AG09309 (cell line): ENCODE data around the gene ALOX15B.

Experiments
- DNase-seq: peaks from one replicate; pipeline ENCODE4 v3.0.0-alpha.2; 2010; ENCODE audit warnings: low read depth
- H3K4me3 ChIP-seq: 2 replicates; pipeline ENCODE4 v1.5.1; 2011; ENCODE audit warnings: mild to moderate bottlenecking, low read depth, low read length, moderate library complexity; ENCODE audit not compliant: control insufficient read depth
- TF ChIP-seq, protein P1 (sequence below): IDR thresholded peaks from 2 replicates; pipeline ENCODE4 v1.5.1; 2011; ENCODE audit warnings: mild to moderate bottlenecking, low read depth, low read length, inconsistent platforms; ENCODE audit not compliant: insufficient read depth, control insufficient read depth; ENCODE audit errors: missing control alignments

Gene ALOX15B

DNA sequence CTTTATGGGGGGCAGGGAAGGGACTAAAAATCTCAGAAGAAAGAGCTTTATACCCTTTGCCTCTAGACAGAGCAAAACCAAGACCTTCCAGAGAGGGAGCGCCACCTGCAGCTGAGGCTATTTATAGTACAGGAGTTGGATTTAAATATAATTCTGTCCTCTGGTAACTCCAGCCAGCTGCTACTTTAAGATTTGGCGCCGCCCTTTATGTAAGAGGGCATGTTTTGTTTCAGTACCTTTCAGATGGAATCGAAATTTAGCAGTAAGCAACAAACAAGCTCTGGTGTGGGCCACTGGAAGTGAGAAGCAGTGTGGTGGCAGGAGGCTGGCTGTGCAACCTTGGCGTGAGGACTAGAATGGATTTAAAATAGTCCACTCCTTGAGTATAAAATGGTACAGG is 41.7 kb upstream of the ALOX15B start:
- no peak for DNase-seq
- TF ChIP-seq, protein P1, sequence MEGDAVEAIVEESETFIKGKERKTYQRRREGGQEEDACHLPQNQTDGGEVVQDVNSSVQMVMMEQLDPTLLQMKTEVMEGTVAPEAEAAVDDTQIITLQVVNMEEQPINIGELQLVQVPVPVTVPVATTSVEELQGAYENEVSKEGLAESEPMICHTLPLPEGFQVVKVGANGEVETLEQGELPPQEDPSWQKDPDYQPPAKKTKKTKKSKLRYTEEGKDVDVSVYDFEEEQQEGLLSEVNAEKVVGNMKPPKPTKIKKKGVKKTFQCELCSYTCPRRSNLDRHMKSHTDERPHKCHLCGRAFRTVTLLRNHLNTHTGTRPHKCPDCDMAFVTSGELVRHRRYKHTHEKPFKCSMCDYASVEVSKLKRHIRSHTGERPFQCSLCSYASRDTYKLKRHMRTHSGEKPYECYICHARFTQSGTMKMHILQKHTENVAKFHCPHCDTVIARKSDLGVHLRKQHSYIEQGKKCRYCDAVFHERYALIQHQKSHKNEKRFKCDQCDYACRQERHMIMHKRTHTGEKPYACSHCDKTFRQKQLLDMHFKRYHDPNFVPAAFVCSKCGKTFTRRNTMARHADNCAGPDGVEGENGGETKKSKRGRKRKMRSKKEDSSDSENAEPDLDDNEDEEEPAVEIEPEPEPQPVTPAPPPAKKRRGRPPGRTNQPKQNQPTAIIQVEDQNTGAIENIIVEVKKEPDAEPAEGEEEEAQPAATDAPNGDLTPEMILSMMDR = peak; percentile 45
- no peak overlapping the region for H3K4me3 ChIP-seq

DNA sequence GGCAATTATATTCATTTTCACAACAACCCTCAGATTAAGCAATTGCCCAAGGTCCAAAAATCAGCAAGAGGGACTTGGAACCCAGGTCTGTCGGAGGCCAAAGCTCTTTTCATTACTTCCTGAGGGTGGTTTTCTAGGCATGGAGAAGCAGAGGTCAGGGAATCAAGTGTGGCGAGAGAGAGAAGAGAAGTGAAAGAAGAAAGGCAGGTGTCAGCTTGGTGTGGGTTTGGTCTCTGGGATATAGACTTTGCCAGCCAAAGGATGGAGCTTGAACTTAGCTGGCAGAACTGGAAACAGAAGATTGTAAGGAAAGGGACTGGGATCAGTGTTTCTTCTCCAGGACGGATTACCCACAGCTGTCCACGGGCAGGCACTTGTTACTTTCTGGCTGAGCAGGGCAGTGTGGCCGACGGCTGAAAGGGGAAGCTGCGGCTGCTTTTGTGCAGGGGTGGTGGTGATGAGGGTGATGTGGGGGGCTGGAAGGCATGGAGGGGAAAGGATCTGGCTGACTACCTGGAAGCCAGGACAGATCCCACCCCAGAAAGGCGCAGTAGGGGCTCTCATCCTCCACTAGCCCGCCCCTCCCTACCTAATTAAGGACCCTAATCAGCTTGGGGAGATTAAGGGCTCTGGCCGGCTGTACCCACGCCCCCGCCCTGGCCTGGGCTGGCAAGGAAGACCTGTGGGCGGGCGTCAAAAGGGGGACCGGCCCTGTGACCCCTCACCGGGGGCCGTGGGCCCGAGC is 36.7 kb upstream of the ALOX15B start, which contains the start of gene GUCY2D:
TSS of gene GUCY2D (plus strand) at position 640 of the 745 bp plus-strand sequence. CDS start 433 bp downstream, outside the sequence.
- TF ChIP-seq, protein P1 = no peak

DNA sequence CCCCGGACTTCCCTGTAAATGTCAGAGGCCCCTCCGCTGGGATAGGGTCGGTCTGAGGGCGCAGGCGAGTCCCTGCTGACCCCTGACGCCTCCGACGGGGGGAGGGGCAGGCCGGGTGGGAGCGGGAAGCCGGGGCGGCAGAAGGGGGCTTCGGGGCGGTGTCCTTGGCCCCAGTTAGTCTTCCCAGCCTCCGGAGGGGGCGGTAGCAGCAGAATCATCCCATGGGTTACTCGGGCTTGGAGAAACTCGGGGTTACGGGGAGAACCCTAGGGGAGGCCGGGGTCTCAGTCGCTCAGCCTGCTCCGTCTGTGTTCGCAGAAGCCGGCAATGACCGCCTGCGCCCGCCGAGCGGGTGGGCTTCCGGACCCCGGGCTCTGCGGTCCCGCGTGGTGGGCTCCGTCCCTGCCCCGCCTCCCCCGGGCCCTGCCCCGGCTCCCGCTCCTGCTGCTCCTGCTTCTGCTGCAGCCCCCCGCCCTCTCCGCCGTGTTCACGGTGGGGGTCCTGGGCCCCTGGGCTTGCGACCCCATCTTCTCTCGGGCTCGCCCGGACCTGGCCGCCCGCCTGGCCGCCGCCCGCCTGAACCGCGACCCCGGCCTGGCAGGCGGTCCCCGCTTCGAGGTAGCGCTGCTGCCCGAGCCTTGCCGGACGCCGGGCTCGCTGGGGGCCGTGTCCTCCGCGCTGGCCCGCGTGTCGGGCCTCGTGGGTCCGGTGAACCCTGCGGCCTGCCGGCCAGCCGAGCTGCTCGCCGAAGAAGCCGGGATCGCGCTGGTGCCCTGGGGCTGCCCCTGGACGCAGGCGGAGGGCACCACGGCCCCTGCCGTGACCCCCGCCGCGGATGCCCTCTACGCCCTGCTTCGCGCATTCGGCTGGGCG is 35.9 kb upstream of the ALOX15B start:
- TF ChIP-seq, protein P1 = no peak
- no peak overlapping the region for H3K4me3 ChIP-seq
- DNase-seq = no peak

More for the DNA sequence above, 36.7 kb upstream of the ALOX15B start, which contains the start of gene GUCY2D:
- DNase-seq = no peak
- H3K4me3 ChIP-seq = no peak within 1 kb of the TSS

DNA sequence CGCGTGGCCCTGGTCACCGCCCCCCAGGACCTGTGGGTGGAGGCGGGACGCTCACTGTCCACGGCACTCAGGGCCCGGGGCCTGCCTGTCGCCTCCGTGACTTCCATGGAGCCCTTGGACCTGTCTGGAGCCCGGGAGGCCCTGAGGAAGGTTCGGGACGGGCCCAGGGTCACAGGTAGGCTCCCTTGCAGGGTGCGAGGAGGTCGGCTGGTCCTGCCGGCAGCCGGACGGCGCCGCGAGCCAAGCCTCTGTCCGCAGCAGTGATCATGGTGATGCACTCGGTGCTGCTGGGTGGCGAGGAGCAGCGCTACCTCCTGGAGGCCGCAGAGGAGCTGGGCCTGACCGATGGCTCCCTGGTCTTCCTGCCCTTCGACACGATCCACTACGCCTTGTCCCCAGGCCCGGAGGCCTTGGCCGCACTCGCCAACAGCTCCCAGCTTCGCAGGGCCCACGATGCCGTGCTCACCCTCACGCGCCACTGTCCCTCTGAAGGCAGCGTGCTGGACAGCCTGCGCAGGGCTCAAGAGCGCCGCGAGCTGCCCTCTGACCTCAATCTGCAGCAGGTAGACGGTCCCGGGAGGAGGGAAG is 35.2 kb upstream of the ALOX15B start:
- no peak for DNase-seq
- TF ChIP-seq, protein P1 = no peak

DNA sequence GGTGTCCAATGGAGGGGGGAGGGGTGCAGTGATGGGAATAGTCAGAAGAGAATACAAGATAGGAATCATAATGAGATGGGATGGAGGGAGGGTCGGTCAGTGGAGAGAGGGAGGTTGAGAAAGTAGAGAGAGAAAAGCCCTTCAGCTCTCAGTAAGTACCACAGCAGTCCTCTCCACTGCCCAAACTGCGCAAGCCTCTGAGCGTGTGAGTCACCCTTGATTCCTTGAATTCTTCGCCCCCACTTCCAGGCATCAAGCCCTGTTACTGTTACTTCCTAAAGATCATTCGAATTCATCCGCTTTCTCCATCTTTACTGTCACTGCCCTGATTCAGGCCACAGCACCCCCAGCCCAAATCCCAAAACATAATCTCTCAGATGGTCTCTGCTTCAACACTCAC is 34.0 kb upstream of the ALOX15B start:
- DNase-seq = peak; percentile 31
- TF ChIP-seq, protein P1 = no peak
- no peak overlapping the region for H3K4me3 ChIP-seq

More for the DNA sequence above, 35.2 kb upstream of the ALOX15B start:
- H3K4me3 ChIP-seq = no peak overlapping the region

DNA sequence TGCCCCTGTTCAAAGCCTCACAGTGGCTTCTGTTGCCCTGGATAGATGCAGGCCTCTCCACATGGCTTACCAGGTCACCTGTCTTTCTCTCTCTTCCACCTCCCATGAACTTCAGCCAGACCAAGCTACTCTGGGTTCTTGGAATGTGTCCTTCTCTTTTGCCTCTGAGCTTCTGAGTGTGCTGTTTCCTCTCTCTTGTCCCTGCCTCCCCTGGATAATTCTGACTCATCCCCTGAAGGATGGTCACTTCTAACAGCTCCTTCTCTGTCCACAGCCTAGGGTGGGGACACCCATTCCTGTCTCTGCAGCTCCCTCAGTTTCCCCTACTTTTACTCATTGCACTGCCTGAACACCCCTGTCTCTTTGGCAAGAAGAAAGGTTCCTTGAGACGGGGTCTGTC is 33.5 kb upstream of the ALOX15B start:
- TF ChIP-seq, protein P1 = no peak
- DNase-seq = no peak

More for the DNA sequence above, 33.5 kb upstream of the ALOX15B start:
- no peak overlapping the region for H3K4me3 ChIP-seq
